GM12878 (cell line): ENCODE data around the gene GKAP1. TPM values are rescaled to one million over a fixed set of nuclear protein-coding genes. Genes with fewer than 3 reads are reported as not detected.

Source experiments
- ASH2L ChIP-seq: fragments of 300-600, 200-600 bp; sonication (generic); IDR thresholded peaks from 2 replicates; pipeline ENCODE4 v1.6.1; 2017; ENCODE audit warnings: low read depth, mild to moderate bottlenecking, borderline replicate concordance
- BCL3 ChIP-seq: IDR thresholded peaks from 2 replicates; pipeline ENCODE4 v1.6.1; 2011; ENCODE audit warnings: borderline replicate concordance, low read depth, mild to moderate bottlenecking, moderate library complexity, low read length; ENCODE audit not compliant: insufficient read depth, poor library complexity, severe bottlenecking
- BHLHE40 ChIP-seq, 2 experiments: fragments of 450-650 bp in 1 of 2; IDR thresholded peaks; 2 replicates each; pipeline ENCODE4 v1.6.1; 2011 to 2017; ENCODE audit warnings: low read depth in 2 of 2, borderline replicate concordance in 1 of 2, improper control_type of control experiment in 1 of 2, low read length in 1 of 2, mild to moderate bottlenecking in 1 of 2
- CBX5 ChIP-seq: sonication (generic); IDR thresholded peaks from 2 replicates; pipeline ENCODE4 v1.6.1; 2016; ENCODE audit warnings: low read depth, moderate library complexity, mild to moderate bottlenecking, inconsistent platforms
- CHD1 ChIP-seq: IDR thresholded peaks from 2 replicates; pipeline ENCODE4 v1.6.1; 2012; ENCODE audit warnings: low read depth, low read length, improper control_type of control experiment
- DPF2 ChIP-seq: fragments of 450-650 bp; IDR thresholded peaks from 2 replicates; pipeline ENCODE4 v1.6.1; 2017; ENCODE audit warnings: mild to moderate bottlenecking
- ELK1 ChIP-seq: IDR thresholded peaks from 2 replicates; pipeline ENCODE4 v1.6.1; 2012; ENCODE audit warnings: low read depth, low read length, improper control_type of control experiment
- HDGF ChIP-seq: fragments of 450-650 bp; IDR thresholded peaks from 2 replicates; pipeline ENCODE4 v1.6.1; 2016; ENCODE audit warnings: antibody characterized with exemption
- HSF1 ChIP-seq: fragments of 150-350 bp; IDR thresholded peaks from 2 replicates; pipeline ENCODE4 v1.6.1; 2014; ENCODE audit warnings: mild to moderate bottlenecking, low read depth, low read length
- MLLT1 ChIP-seq: fragments of 450-650 bp; IDR thresholded peaks from 2 replicates; pipeline ENCODE4 v1.6.1; 2016; ENCODE audit warnings: mild to moderate bottlenecking
- NKRF ChIP-seq: fragments of 450-650 bp; conservative IDR thresholded peaks from 2 replicates; pipeline ENCODE4 v1.6.1; 2017; ENCODE audit warnings: mild to moderate bottlenecking, moderate library complexity
- PKNOX1 ChIP-seq: fragments of 450-650 bp; IDR thresholded peaks from 2 replicates; pipeline ENCODE4 v1.6.1; 2016; ENCODE audit warnings: mild to moderate bottlenecking
- RBBP5 ChIP-seq: fragments of 200-600 bp; sonication (generic); conservative IDR thresholded peaks from 2 replicates; pipeline ENCODE4 v1.6.1; 2016
- RUNX3 ChIP-seq: IDR thresholded peaks from 2 replicates; pipeline ENCODE4 v1.6.1; 2012; ENCODE audit warnings: low read length, inconsistent platforms
- ZBTB11 ChIP-seq: fragments of 450-650 bp; formaldehyde crosslinking; IDR thresholded peaks from 2 replicates; pipeline ENCODE4 v1.5.0; 2022; ENCODE audit warnings: mild to moderate bottlenecking, missing genetic modification characterization
- polyA plus RNA-seq, 11 experiments: library from polyadenylated mRNA; depleted of rRNA in 4 of 11; unstranded in 6 of 11; stranded (reverse) in 5 of 11; fragments of >200 nt; fragmentation: Nextera tagmentation in 4 of 11; fragmentation: Illumina TruSeq in 1 of 11; extraction: Ambion mirVana in 4 of 11; extraction: Trizol in 1 of 11; gene quantifications; 1 replicate in 1 of 11; 2 replicates in 10 of 11; pipeline versions ENCODE4 v1.2.1 to v1.2.3, GENCODE V29; 2011 to 2016; ENCODE audit warnings: inconsistent platforms in 2 of 11, missing spikeins in 2 of 11, low read depth in 1 of 11
- total RNA-seq, 4 experiments: library from RNA; depleted of rRNA in 3 of 4; stranded (reverse); fragments of >200 nt in 3 of 4; fragmentation: Illumina TruSeq in 1 of 4; extraction: Trizol in 1 of 4; gene quantifications; 2 replicates each; pipeline versions ENCODE4 v1.2.1 to v1.2.3, GENCODE V29; 2013 to 2021

GKAP1 gene
- total and polyA plus RNA-seq, 10 of the 15 experiments (the other 5 are each of a cell fraction or from before 2014, with no cell fraction given): 0.92 to 5.1 (median 2.7) TPM

GRCh38 chr9:83707768-83708514, 109.6 kb downstream of the GKAP1 start, which contains the start of gene UBQLN1 (continued):
- TF ChIP-seq BCL3 (peak; percentile 49), ELK1 (no peak), BHLHE40 (IDR thresholded peaks at IDR 0.05; ENCODE audit: borderline replicate concordance in 1 of 2, low read depth in 2 of 2, low read length in 1 of 2) (peak in 1 of 2 experiments; percentile 67; a peak in 3 of 4 replicates), ASH2L (peak; percentile 66; the same call in 1 of the 2 replicates), MLLT1 (no peak; the same call in none of the 2 replicates), ZBTB11 (CRISPR knock-in tag) (no peak), HSF1 (peak; percentile 81), PKNOX1 (no peak), NKRF (peak; percentile 60), CBX5 (0 out of 2 replicates have a peak, but pooled peaks have one; percentile 30), RUNX3 (peak; percentile 4), HDGF (no peak), DPF2 (0 out of 2 replicates have a peak, but pooled peaks have one; percentile 60), CHD1 (0 out of 2 replicates have a peak, but pooled peaks have one; percentile 41), RBBP5 (no peak)
